Stimulated activated CD8-positive, alpha-beta memory T cell treated with anti-CD3 and anti-CD28 coated beads, Interleukin-4, amount 100 ng/mL, for 1 hour (primary cell): ENCODE measurements around the gene CD40LG.

Experiments used
- DNase-seq, 2 donors: peaks; one replicate each; pipeline ENCODE4 v3.0.0-alpha.2; 2020; ENCODE audit warnings: low read depth in 2 of 2, low spot score in 1 of 2

Gene CD40LG

DNA sequence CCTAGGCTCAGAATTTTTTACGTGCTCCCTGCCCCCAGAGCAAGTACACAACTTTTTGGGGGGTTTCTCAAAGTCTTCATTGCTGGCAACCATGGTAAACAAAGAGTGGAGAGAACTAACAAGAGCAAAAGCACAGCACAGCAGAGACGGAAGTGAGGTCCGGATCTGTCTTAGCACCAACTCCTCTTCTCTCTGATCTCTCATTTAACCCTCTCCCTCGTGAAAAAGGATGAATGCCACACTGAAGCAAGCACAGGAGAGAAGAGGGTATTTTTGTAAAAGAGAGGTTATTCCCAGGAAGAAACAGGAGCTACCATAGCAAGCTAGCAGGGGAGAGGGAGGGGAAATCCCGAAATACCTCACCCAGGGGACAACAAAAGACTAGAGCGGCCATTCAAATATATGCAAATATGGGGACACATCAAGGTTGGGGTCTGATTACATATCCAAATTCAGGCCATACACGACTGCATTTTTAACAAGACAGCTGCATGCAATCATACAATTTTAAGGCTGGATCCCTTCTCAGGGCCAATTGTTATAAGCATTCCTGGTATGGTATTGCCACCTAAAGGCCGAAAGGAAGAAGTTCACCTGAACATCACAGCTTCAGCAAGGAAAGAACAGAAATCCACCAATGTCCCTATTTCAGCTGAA is 46.6 kb downstream of the CD40LG start:
- DNase-seq: no peak

DNA sequence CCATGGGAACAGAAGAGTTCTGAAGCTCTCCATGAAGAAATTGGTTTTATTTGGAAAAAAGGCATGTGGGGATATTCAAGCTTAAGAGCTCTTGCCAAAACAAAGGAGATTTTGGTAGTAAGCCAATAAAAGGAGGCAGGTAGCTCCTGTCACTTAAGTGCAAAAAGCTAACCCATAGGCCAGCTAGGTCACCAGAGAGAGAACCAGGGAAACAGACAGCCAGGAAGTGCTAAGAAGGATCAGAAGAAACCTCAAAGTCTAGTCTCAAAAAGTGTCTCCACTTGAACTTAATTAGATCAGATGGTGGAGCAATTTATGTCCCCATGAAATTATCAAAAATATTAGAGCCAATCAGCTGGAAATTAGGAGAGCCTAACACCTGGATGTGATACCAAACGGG is 49.2 kb downstream of the CD40LG start:
- no peak for DNase-seq

DNA sequence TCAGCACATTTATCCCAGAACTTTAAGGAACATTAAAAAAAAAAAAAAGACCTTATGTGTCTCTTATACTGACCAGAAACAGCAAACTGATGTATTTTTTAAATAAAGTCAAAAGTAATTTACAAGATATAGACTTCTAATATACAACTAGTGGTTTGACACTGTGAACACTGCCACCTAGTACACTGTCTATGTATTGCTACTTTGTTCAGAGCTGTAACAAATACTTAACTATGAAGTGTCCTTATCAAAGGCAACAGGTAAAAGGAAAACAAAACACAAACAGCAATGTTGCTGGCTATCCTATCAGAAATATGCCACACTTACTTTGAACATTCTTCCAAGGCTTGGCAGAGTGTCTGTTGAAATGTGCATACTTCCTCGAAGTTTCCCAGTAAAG is 60.4 kb downstream of the CD40LG start:
- no peak for DNase-seq
